Mononuclear cell (primary cell): ENCODE measurements around the gene NUDT3. TPM values are rescaled to one million over a fixed set of nuclear protein-coding genes. Genes with fewer than 3 reads are reported as not detected.
A peak's percentile ranks its signal among the peaks of the same experiment; 100 is the strongest.
"Not testable (repeated sequence)": the region's sequence is repeated elsewhere in the genome, so short reads cannot be mapped to it uniquely, and the experiment has no call there.

ENCODE experiments used
- H3K27me3 ChIP-seq: 2 replicates; pipeline ENCODE4 v1.6.0; 2011; ENCODE audit warnings: low read length, control low read depth; ENCODE audit not compliant: insufficient read depth
- H3K4me1 ChIP-seq: 2 replicates; pipeline ENCODE4 v1.5.1; 2011; ENCODE audit warnings: mild to moderate bottlenecking, low read length, control low read depth; ENCODE audit not compliant: insufficient read depth
- H3K4me3 ChIP-seq: 2 replicates; pipeline ENCODE4 v1.5.1; 2011; ENCODE audit warnings: mild to moderate bottlenecking, low read length, moderate library complexity
- H3K9me3 ChIP-seq: 2 replicates; pipeline ENCODE4 v1.5.1; 2011; ENCODE audit warnings: low read depth, mild to moderate bottlenecking, control low read depth, low read length
- total RNA-seq: library from RNA; depleted of rRNA; stranded (reverse); fragments of >200 nt; gene quantifications from one replicate; pipeline ENCODE4 v1.2.3, GENCODE V29; 2012

The NUDT3 gene
- total RNA-seq, 1 donor, result 23.8 TPM

DNA sequence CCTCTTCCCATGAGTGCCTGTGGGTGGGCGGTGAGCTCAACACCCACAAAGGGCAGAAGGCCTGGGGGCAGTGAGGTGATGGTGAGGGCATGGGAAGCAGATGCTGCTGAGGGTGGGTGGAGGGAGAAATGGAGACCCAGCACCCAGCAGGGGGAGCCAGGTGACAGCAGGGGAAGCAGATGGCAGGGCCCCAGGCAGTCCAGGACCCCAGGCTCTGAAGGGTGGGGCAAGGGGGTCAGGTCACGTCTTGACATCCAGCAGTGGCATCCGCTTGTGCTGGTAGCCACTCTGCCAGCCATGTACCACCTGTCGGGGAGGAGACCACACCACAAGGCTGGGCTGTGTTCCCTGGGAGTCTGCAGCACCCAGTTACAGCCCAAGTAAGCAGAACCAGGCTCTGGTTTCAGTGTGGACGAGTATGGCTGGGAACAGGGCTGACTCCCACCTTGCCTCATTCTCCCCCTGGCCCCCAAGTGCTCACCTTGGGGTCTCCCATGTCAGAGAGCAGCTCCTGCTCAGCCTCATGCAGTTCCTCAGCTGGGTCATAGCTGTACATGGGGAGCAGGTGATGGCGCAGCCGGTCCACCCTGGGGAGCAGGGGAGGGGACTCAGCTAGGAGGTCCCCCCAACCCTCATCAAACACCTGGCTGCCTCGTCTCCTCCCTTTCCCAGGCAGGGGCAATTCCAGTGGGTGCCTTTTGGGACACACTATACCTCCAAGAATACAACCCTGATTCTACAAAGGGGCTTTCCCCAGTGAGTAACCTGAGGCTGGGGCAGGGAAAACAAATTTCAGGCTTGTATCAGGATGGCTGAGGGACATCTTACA lies 145.7 kb downstream of the NUDT3 start:
- Histone ChIP-seq H3K4me1 (peaks cover 47% of the 10 kb centered on the region), H3K9me3 (no peaks in the 10 kb centered on the region), H3K4me3 (no peak overlapping the region), H3K27me3 (no peaks in the 10 kb centered on the region)

DNA sequence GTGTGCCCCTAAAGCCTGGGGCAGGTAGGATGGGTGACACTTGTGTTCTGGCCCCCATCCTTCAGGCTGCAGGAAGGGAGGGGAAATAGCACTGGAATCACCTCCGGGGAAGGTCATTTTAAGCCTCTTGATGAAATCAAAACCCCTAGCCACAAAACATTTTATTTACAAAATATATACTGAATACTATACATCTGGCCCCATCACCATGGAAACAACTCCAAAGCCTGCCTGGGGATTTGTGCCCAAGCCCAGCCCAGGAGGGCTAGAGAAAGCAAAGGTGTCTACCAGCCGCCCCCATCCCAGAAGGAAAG lies 146.3 kb downstream of the NUDT3 start:
- Histone ChIP-seq H3K27me3 (no peaks in the 10 kb centered on the region), H3K4me1 (peaks cover 47% of the 10 kb centered on the region)

DNA sequence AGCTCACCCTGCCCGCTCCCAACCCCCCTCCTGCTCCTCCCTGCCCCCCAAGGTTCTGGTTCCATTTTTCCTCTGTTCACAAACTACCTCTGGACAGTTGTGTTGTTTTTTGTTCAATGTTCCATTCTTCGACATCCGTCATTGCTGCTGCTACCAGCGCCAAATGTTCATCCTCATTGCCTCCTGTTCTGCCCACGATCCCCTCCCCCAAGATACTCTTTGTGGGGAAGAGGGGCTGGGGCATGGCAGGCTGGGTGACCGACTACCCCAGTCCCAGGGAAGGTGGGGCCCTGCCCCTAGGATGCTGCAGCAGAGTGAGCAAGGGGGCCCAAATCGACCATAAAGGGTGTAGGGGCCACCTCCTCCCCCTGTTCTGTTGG lies 146.7 kb downstream of the NUDT3 start:
- peaks cover 47% of the 10 kb centered on the region for H3K4me1 ChIP-seq
- not testable (repeated sequence) for H3K27me3 ChIP-seq, H3K9me3 ChIP-seq, H3K4me3 ChIP-seq

More for the DNA sequence above, 146.3 kb downstream of the NUDT3 start:
- Histone ChIP-seq H3K9me3 (no peaks in the 10 kb centered on the region), H3K4me3 (no peak overlapping the region)

DNA sequence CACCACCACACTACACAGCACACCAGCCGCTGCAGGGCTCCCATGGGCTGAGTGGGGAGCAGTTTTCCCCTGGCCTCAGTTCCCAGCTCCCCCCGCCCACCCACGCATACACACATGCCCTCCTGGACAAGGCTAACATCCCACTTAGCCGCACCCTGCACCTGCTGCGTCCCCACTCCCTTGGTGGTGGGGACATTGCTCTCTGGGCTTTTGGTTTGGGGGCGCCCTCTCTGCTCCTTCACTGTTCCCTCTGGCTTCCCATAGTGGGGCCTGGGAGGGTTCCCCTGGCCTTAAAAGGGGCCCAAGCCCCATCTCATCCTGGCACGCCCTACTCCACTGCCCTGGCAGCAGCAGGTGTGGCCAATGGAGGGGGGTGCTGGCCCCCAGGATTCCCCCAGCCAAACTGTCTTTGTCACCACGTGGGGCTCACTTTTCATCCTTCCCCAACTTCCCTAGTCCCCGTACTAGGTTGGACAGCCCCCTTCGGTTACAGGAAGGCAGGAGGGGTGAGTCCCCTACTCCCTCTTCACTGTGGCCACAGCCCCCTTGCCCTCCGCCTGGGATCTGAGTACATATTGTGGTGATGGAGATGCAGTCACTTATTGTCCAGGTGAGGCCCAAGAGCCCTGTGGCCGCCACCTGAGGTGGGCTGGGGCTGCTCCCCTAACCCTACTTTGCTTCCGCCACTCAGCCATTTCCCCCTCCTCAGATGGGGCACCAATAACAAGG lies 147.3 kb downstream of the NUDT3 start:
- H3K4me3 ChIP-seq, H3K27me3 ChIP-seq, H3K9me3 ChIP-seq: not testable (repeated sequence)
- H3K4me1 ChIP-seq, result peaks cover 45% of the 10 kb centered on the region

DNA sequence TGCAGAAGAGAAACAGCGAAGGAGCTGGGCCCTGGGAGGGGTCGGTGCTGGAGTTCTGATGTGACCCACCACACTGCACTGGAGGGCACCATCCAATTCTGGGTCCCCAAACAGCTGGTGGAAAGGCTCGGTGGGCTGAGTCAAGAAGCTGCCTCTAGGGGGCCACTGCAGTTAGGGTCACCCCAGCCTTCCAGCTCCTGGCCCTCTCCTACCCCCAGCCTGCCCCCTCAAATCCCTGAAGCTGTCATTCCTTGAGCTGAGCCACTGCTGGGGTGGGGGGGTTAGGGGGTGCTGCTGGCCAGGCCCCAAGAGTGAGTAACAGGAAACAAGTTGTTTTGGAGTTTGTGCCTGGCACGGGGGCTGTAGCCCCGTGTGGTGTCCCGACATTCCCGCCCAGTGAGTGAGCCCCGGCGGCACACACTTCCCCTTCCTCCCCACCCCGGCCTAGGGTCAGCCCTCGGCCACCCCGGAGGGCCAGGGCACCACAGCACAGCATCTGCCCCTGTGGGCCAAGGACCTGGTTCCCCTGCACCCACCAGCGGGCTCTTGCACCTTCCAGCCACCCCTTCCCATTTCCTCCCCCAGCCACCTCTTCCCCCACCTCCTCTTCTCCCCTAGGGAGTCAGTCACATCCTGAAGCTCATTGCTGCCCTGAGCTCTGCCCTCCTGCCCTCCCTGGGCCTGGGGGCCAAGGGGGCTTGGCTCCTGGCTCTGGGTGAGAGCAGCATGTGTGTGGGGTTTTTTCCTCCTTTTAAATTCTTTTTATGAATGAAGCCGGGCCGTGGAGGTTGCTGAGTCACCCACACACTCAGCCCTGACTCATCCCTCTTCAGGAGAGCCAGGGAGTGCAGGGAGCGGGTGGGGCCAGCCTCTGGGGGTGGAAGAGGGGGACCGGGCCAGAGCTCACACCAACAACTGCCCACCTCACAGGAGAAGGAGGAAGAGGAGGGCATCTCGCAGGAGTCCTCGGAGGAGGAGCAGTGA lies 148.3 kb downstream of the NUDT3 start:
- H3K4me3 ChIP-seq, result no peak overlapping the region
- H3K9me3 ChIP-seq, result no peaks in the 10 kb centered on the region
- peaks cover 46% of the 10 kb centered on the region for H3K4me1 ChIP-seq
- H3K27me3 ChIP-seq, result no peaks in the 10 kb centered on the region

DNA sequence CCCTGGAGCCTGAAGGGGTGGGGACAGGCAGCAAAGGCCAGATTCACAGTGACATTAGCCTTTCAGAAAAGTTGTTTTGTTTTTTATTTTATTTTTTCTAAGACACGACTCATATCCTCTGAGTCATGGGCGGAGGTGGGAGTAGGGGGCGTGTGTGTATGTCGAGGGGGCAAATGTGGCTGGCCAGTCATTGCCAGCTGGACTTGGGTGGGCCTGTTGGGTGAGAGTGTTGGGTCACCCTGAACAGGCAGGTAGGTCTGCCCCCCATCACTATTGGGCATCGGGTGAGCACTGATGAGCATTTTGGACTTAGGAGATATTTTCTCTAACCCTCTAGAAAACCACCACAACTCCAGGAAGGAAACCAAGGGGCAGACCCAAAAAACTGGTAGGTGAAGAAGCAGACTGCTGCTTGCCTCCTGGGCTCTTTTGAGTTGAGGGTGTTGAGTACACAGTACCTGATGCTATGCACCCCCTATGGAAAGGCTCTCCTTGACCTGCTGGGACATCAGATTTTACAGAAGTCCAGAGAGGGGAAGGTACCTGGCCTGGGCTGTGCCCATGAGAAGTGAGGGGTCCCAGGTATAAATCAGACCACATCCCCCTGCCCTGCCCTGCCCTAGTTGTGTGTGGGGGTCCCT lies 149.2 kb downstream of the NUDT3 start:
- H3K27me3 ChIP-seq, result no peaks in the 10 kb centered on the region
- H3K4me1 ChIP-seq, result peaks cover 52% of the 10 kb centered on the region
- H3K4me3 ChIP-seq, result no peak overlapping the region
- no peaks in the 10 kb centered on the region for H3K9me3 ChIP-seq

DNA sequence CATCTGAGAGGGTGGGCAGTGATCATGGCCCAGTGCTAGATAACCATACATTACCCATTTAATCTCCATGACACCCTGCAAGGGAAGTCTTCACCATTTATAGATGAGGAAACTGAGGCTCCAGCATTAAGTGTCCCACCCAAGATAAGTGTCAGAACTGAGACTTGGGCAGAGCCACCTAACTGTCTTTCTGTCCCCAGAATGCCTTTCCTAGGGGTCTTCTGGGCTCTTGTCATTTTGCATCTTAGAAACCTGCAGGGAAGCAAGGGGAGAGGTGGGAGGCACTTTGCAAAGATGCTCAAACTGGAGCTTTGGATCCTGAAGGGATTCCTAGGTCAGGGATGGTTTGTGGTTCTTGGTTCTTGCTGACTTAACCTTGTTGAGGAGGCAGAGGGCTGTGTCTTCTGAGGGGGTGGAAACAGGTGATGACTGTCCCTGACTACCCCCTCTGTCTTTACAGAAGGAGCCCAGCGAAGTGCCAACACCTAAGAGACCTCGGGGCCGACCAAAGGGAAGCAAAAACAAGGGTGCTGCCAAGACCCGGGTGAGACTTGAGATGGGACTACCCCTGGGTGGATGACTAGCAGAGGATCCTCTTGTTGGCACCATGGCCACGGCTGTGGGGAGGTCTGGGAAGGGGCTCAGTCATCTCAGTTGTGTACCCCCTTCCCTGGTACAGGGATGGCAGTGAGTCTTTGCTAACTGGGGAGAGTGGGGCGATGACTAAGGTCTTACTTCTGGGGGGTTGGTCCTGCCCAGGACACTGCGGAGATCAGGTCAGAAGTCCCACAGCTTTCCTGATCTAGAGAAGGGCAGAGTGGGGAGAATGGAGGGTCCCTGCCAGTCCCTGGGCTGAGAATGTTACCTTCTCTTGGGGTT lies 150.0 kb downstream of the NUDT3 start:
- Histone ChIP-seq H3K4me1 (peaks cover 49% of the 10 kb centered on the region), H3K27me3 (no peaks in the 10 kb centered on the region)

DNA sequence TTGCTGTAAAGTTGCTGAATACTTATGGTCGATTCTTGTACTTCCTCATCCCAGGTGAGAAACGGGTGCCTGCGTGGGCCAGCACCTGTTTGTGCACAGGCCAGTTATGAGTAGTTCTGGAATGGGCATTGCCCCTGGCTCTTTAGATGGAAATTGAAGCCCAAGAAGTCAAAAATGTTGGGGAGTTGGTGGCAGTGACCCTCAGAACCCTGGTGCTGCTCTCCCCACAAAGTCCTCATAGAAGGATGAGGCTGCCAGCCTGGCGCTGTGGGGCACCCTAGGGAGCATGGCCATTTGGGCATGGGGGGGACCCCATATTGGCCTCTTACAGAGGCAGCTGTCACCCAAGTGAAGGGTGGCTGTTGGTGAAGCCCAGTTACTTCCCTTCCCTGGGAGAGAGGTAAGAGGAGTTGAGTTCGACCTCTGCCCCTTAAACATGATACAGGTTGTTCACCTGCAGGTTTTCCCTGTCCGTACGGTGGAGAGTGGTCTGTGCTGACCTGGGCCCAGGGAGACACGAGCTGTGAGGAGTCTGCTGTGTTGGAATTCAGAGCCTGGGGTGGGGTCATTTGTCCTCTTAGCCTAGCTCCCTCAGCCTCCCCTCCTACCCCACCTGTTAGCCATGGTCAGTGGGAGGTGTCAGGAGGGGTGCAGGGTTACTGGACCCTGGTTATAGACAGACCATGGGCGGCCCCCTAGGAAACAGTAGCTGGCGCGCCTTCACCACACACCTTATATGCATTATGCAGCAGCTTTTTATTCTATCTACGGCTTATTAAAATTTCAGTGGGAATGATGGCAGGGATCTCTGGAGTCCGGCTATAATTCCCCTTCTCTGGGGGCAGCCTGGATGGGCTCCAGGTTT lies 150.9 kb downstream of the NUDT3 start:
- Histone ChIP-seq H3K4me1 (peaks cover 48% of the 10 kb centered on the region), H3K9me3 (no peaks in the 10 kb centered on the region), H3K4me3 (no peak overlapping the region), H3K27me3 (no peaks in the 10 kb centered on the region)

More for the DNA sequence above, 150.0 kb downstream of the NUDT3 start:
- Histone ChIP-seq H3K4me3 (no peak overlapping the region), H3K9me3 (no peaks in the 10 kb centered on the region)

DNA sequence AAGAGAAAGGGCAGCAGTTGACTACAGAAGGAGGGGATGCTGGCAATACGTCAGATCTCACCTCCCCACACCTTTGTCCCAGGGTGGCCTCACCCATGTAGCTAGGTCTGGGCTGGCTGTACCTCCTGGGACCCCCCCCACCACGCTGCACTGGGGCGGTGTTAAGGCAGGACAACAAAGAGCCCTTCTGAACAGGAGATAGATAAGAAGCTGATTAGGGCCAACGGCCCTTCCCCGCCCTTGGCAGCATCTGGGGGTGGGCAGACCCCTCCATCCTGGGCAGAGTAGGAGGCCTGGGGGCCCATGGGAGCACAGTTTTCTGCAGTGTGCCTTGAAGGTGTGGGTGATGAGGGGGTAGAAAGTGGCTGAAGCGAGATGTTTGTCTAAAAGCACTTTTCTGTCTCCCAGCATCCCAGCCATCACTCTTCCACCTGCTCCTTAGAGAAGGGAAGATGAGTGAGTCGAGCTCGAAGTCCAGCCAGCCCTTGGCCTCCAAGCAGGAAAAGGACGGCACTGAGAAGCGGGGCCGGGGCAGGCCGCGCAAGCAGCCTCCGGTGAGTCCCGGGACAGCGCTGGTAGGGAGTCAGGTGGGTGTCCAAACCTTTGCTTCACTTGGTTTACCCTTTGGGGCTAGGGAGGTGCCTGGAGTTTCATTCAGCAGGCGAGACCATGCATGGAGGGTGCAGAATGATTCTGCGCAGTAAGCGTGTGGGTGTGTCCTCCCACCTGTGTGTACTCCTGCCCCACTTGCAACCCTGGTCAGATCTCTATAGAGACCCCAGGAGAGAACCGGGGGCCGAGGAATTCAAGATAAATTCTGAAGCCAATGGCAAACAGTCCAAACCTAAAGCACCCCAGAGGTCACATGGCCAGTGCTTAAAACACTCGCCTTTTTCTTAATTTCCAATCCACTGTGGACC lies 151.9 kb downstream of the NUDT3 start:
- H3K4me1 ChIP-seq, result peaks cover 58% of the 10 kb centered on the region
- no peaks in the 10 kb centered on the region for H3K9me3 ChIP-seq
- no peak overlapping the region for H3K4me3 ChIP-seq
- H3K27me3 ChIP-seq, result no peaks in the 10 kb centered on the region

DNA sequence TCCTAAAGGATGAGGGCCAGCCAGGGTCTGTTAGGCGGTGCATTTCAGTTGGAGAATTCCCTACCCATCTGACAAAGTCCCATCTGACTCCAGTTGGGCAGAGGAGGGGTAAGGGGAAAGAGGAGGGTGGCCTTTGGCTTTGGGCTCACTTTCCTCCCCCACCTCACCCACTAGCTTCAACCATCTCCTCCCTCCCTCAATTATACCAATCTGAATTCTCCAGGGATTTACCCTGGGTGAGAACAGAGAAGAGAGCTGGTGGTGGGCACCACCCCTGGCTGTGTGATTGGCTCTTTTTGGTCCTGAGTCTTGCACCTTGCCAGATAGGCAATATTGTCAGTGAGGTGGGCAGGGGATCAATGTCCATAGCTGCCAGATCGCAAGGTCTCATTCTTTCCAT lies 152.6 kb downstream of the NUDT3 start:
- Histone ChIP-seq H3K4me1 (peaks cover 59% of the 10 kb centered on the region), H3K9me3 (no peaks in the 10 kb centered on the region), H3K27me3 (no peaks in the 10 kb centered on the region), H3K4me3 (no peak overlapping the region)

DNA sequence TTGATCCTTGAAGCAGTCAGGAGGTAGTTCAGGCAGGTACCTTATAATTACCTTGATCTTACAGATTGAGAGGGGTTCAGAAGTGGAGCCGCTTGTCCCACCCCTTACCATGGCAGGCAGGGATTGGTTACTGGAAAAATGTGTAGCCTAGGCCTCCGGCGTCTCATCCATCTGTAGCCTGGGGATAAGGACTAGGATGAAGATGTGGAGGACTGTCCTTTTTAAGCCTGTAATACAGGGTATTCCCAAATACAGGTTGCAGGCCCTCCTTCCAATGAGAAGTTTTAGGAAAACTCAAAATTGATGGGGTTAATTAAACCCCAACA lies 153.0 kb downstream of the NUDT3 start:
- Histone ChIP-seq H3K4me3 (no peak overlapping the region), H3K9me3 (no peaks in the 10 kb centered on the region), H3K4me1 (peaks cover 56% of the 10 kb centered on the region), H3K27me3 (no peaks in the 10 kb centered on the region)

DNA sequence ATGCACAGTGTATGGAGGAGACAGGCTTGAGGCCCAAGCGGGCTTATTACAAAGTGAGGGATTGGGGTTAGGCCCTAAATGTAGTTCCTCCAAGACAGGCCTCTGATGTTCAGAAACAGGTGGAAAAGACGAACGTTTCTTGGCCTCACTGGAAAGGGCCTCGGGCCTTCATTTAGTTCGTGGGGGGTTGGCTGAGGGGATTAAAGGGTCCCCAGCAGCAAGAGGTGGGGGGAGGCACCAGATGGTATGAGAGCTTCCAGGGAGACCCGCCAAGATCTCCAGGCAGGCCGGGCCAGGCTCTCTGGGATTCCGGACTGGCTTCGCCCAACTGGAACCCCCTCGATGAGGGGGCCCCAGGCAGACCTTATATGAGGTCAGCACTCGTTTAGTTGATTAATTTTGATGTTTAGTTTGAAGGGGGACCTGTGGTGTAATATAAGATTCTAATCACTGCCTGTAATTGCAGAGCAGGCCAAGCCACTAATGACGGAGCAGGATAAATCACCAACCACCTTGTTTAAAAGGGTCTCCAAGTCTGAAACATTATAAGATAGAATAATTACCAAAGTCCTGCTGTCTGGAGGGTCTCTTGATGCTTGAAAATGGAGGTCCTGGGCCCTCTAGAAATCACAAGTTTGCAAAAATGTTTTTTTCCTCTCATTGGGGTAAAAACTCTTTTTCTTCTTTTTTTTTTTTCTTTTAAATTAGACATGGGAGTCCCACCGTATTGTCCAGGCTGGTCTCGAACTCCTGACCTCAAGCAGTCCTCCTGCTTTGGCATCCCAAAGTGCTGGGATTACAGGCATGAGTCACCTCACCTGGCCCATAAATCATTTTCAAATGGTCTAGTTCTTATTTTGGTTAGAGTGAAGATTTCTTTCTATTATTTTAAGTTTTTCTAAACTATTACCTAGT lies 153.6 kb downstream of the NUDT3 start:
- Histone ChIP-seq H3K4me3 (peak overlapping the region; percentile 63), H3K9me3 (no peaks in the 10 kb centered on the region), H3K4me1 (peaks cover 50% of the 10 kb centered on the region), H3K27me3 (no peaks in the 10 kb centered on the region)
